Erythroblast (primary cell): ENCODE data around the gene PLD3.

Experiments
- GATA1 ChIP-seq: IDR thresholded peaks from 2 replicates; pipeline ENCODE4 v1.6.1; 2011; ENCODE audit warnings: low read depth, mild to moderate bottlenecking, control low read depth, low read length, moderate library complexity
- POLR2A ChIP-seq: IDR thresholded peaks from 2 replicates; pipeline ENCODE4 v1.6.1; 2011; ENCODE audit warnings: mild to moderate bottlenecking, low read length

DNA sequence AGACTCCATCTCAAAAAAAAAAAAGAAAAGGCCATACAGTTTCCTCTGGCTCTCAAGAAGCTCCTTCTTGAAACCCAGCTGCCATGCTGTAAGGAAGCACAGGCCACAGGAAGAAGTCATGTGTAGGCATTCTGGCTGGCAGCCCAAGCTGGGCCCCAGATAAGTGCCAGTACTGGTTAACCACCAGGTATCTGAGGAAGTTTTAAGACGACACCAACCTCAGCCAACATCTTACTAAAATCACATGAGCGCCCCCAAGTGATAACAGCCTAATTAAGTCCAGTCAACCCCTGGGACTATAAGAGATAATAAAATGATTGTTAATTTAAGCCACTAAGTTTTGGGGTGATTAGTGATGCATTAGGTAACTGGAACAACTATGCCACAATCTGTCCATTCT, 36.0 kb upstream of the PLD3 start:
- TF ChIP-seq POLR2A (no peak), GATA1 (no peak)
